ENCODE measurements around the gene TDRD7. TPM values are rescaled to one million over a fixed set of nuclear protein-coding genes. Genes with fewer than 3 reads are reported as not detected.

TDRD7 gene
- total RNA-seq, 3 donors from 2014 or later = 9.8 to 15.1 (median 14.8) TPM

DNA sequence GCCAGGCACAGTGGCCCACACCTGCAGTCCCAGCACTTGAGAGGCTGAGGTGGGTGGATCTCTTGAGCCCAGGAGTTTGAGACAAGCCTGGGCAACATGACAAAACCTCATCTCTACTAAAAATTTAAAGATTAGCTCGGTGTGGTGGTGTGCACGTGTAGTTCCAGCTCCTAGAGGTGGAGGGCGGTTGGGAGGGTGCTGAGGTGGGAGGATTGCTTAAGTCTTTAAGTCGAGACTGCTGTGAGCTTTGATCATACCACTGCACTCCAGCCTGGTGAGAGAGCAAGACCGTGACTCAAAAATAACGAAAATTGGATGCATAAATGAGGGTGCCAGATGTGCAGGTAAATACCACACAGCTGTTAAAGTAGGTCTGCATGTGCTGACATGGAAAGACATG lies 39.3 kb upstream of the TDRD7 start:
- Histone ChIP-seq H3K27me3 (no peaks in the 10 kb centered on the region), H3K36me3 (no peaks in the 10 kb centered on the region), H3K4me1 (no peaks in the 10 kb centered on the region), H3K27ac (no peak overlapping the region), H3K9me3 (peaks cover 0 to 5% of the 10 kb centered on the region in 2 donors), H3K4me3 (no peak overlapping the region)
- intact Hi-C loops (cut with DNase I; ENCODE audit: low total_unique reads) = no loop called here
- no peak for DNase-seq (ENCODE audit: low spot score in 2 of 2)
- TF ChIP-seq, protein P1, sequence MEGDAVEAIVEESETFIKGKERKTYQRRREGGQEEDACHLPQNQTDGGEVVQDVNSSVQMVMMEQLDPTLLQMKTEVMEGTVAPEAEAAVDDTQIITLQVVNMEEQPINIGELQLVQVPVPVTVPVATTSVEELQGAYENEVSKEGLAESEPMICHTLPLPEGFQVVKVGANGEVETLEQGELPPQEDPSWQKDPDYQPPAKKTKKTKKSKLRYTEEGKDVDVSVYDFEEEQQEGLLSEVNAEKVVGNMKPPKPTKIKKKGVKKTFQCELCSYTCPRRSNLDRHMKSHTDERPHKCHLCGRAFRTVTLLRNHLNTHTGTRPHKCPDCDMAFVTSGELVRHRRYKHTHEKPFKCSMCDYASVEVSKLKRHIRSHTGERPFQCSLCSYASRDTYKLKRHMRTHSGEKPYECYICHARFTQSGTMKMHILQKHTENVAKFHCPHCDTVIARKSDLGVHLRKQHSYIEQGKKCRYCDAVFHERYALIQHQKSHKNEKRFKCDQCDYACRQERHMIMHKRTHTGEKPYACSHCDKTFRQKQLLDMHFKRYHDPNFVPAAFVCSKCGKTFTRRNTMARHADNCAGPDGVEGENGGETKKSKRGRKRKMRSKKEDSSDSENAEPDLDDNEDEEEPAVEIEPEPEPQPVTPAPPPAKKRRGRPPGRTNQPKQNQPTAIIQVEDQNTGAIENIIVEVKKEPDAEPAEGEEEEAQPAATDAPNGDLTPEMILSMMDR (IDR thresholded peaks at IDR 0.05) = no peak

DNA sequence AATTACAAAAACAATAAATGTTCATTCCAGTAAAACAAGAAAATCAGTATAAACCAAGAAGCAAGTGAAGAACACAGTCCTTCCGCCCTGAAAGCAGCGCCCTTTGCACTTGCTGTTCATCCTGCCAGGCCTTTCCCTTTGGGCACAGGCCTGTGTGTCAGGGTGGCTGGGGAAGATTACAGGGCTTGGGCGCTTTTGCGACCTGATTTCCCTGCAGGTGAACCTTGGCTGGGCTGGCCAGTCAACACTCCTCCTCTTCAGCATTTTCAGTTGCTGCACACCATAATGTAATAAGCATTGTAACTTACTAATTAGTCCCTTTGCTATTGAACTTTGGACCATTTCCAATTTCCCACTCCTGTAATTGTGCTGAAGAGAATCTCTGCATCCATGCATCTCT lies 38.6 kb upstream of the TDRD7 start:
- Histone ChIP-seq H3K4me1 (no peaks in the 10 kb centered on the region), H3K4me3 (no peak overlapping the region), H3K36me3 (no peaks in the 10 kb centered on the region), H3K27ac (no peak overlapping the region), H3K27me3 (no peaks in the 10 kb centered on the region), H3K9me3 (peaks cover 0 to 5% of the 10 kb centered on the region in 2 donors)
- no peak for DNase-seq (ENCODE audit: low spot score in 2 of 2)
- TF ChIP-seq POLR2AphosphoS5 (IDR thresholded peaks at IDR 0.05) (no peak), POLR2A (IDR thresholded peaks at IDR 0.05) (no peak)
- TF ChIP-seq, protein P1 (IDR thresholded peaks at IDR 0.05) = no peak
- intact Hi-C loops (cut with DNase I; ENCODE audit: low total_unique reads) = no loop called here

DNA sequence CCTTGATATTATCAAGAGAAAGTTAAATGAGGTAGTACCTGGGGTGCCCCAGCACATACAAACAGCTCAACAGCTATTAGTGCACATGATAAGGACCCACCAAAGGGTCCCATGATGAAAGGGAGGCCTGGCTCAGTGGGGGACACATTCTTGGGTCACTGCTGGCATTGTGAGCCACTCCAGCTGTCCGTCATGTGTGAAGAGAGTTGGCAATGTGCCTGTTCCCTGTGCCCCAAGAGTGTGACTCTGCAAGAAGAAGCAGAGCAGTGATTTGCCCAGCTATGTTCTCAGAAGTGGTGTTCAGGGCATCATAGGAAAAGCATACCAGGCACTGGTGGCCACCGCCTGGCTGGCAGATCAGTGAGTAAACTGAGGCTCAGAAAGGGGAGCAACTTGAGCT lies 37.1 kb upstream of the TDRD7 start:
- no peaks in the 10 kb centered on the region for H3K36me3 ChIP-seq

DNA sequence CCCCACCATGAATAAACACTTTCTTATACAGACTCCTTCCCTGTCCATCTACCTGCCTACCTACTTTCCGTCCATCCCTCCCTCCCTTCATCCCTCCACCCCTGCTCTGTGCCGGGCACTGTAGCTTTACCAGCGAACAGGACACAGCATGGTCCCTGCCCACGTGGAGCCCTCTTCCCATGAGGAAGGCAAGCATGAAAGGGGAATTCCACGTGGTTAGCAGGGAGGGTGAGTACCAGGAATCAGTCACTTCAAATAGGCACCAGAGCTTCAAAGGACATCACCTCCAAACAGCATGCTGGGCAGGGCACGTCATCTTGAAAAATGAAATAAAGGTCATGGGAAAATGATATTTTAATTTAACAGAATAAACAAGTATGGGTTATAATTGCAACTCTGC lies 35.0 kb upstream of the TDRD7 start:
- H3K27me3 ChIP-seq = no peaks in the 10 kb centered on the region
- no peaks in the 10 kb centered on the region for H3K4me1 ChIP-seq
- intact Hi-C loops (cut with DNase I; ENCODE audit: low total_unique reads) = no loop called here
- no peaks in the 10 kb centered on the region for H3K36me3 ChIP-seq
- H3K9me3 ChIP-seq = no peaks in the 10 kb centered on the region
- DNase-seq (ENCODE audit: low spot score in 2 of 2) = no peak
- TF ChIP-seq POLR2A (IDR thresholded peaks at IDR 0.05) = no peak
- TF ChIP-seq, protein P1 (IDR thresholded peaks at IDR 0.05) = no peak
- TF ChIP-seq POLR2AphosphoS5 (IDR thresholded peaks at IDR 0.05) = no peak
- H3K4me3 ChIP-seq = no peak overlapping the region
- H3K27ac ChIP-seq = no peak overlapping the region

More for the DNA sequence above, 37.1 kb upstream of the TDRD7 start:
- intact Hi-C loops (cut with DNase I; ENCODE audit: low total_unique reads) = no loop called here
- Histone ChIP-seq H3K27me3 (no peaks in the 10 kb centered on the region), H3K9me3 (no peaks in the 10 kb centered on the region), H3K4me1 (no peaks in the 10 kb centered on the region), H3K27ac (no peak overlapping the region), H3K4me3 (no peak overlapping the region)
- TF ChIP-seq POLR2A (IDR thresholded peaks at IDR 0.05) (no peak), POLR2AphosphoS5 (IDR thresholded peaks at IDR 0.05) (no peak)
- TF ChIP-seq, protein P1 (IDR thresholded peaks at IDR 0.05) = no peak
- DNase-seq (ENCODE audit: low spot score in 2 of 2) = no peak

DNA sequence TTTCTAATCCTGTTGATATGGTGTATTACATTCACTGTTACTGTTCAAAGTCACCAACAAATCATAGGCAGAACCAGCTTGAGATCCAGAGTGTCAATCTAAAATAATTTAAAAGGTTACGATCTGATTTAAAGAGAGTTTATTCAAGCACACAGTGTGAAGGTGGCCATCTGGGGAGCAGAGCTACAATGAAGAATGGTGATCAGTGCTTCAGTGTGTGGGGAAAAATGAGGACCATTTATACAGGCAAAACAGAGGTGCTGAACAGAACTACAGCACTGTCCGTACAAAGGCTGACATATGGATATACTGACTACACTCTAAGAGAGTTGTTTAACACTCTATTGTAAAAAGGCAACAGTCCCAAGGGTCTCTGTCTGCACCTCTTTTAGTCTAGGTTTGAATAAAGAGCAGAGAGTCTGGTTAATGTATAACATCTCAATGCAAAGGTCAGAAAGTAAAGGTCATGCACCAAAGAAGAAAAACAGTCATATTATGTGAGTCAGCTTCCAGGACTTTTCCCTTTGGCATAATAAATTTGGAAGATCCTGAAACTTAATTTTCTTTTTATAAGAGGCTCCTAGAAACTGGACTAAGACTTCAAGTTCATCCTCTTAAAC lies 29.7 kb upstream of the TDRD7 start:
- H3K9me3 ChIP-seq = no peaks in the 10 kb centered on the region
- no peaks in the 10 kb centered on the region for H3K4me1 ChIP-seq
- H3K4me3 ChIP-seq = no peak overlapping the region
- H3K36me3 ChIP-seq = no peaks in the 10 kb centered on the region
- no peak for DNase-seq (ENCODE audit: low spot score in 2 of 2)
- peaks cover 0 to 7% of the 10 kb centered on the region in 2 donors for H3K27me3 ChIP-seq
- TF ChIP-seq, protein P1 (IDR thresholded peaks at IDR 0.05) = no peak
- TF ChIP-seq POLR2A (IDR thresholded peaks at IDR 0.05) = no peak
- TF ChIP-seq POLR2AphosphoS5 (IDR thresholded peaks at IDR 0.05) = no peak
- H3K27ac ChIP-seq = no peak overlapping the region
- intact Hi-C loops (cut with DNase I; ENCODE audit: low total_unique reads) = no loop called here

Data from breast epithelium (tissue), 4 donors.